ENCODE results near the gene GINS2. TPM values are rescaled to one million over a fixed set of nuclear protein-coding genes. Genes with fewer than 3 reads are reported as not detected.

Gene GINS2
- total and polyA plus RNA-seq, 4 donors, result 1.6 to 3.1 (median 2.4) TPM

DNA sequence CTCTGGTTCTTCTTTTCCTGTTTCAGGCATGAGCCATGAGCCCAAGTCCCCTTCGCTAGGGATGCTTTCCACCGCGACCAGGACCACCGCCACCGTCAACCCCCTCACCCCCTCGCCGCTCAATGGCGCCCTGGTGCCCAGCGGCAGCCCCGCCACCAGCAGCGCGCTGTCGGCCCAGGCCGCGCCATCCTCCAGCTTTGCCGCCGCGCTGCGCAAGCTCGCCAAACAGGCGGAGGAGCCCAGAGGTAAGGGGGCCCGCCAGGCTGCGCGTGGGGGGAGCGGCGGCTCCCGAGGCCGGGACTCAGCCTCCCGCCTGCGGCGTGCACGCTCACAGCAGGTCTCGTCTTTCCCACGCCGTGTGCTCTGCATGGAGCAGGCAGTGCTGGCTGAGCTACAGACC lies 54.9 kb downstream of the GINS2 start:
- TF ChIP-seq, protein P1, sequence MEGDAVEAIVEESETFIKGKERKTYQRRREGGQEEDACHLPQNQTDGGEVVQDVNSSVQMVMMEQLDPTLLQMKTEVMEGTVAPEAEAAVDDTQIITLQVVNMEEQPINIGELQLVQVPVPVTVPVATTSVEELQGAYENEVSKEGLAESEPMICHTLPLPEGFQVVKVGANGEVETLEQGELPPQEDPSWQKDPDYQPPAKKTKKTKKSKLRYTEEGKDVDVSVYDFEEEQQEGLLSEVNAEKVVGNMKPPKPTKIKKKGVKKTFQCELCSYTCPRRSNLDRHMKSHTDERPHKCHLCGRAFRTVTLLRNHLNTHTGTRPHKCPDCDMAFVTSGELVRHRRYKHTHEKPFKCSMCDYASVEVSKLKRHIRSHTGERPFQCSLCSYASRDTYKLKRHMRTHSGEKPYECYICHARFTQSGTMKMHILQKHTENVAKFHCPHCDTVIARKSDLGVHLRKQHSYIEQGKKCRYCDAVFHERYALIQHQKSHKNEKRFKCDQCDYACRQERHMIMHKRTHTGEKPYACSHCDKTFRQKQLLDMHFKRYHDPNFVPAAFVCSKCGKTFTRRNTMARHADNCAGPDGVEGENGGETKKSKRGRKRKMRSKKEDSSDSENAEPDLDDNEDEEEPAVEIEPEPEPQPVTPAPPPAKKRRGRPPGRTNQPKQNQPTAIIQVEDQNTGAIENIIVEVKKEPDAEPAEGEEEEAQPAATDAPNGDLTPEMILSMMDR (IDR thresholded peaks at IDR 0.05; ENCODE audit: control extremely low read depth, extremely low read depth), result no peak
- Histone ChIP-seq H3K9me3 (ENCODE audit: control insufficient read depth in 4 of 4, insufficient read depth in 3 of 4, low read length in 3 of 4) (peaks cover 0 to 8% (median 0%) of the 10 kb centered on the region in 4 donors), H3K27ac (ENCODE audit: low read depth in 1 of 2, low read length in 1 of 2) (no peak overlapping the region), H3K36me3 (ENCODE audit: control insufficient read depth in 4 of 4, insufficient read depth in 4 of 4, low read length in 4 of 4) (peaks cover 0 to 34% (median 4%) of the 10 kb centered on the region in 4 donors), H3K4me3 (no peak overlapping the region), H3K4me1 (ENCODE audit: control insufficient read depth in 5 of 5, insufficient read depth in 5 of 5, low read length in 5 of 5) (peaks cover 0 to 16% (median 6%) of the 10 kb centered on the region in 5 donors), H3K27me3 (ENCODE audit: control insufficient read depth in 3 of 3, insufficient read depth in 3 of 3, low read length in 2 of 3) (no peaks in the 10 kb centered on the region), H3K9ac (ENCODE audit: insufficient read depth in 1 of 2, low read length in 2 of 2) (no peak overlapping the region)
- ATAC-seq (ENCODE audit: insufficient read depth, low FRiP score), result no peak
- DNase-seq, result no peak
- 93 to 94% methylated on average over 35 of the region's 35 CpGs for WGBS, 2 donors

- Histone ChIP-seq H3K27ac (ENCODE audit: low read depth in 1 of 2, low read length in 1 of 2) (no peak overlapping the region), H3K9me3 (ENCODE audit: control insufficient read depth in 4 of 4, insufficient read depth in 3 of 4, low read length in 3 of 4) (peaks cover 0 to 8% (median 0%) of the 10 kb centered on the region in 4 donors), H3K9ac (ENCODE audit: insufficient read depth in 1 of 2, low read length in 2 of 2) (no peak overlapping the region), H3K4me3 (no peak overlapping the region), H3K4me1 (ENCODE audit: control insufficient read depth in 5 of 5, insufficient read depth in 5 of 5, low read length in 5 of 5) (peaks cover 0 to 16% (median 6%) of the 10 kb centered on the region in 5 donors), H3K27me3 (ENCODE audit: control insufficient read depth in 3 of 3, insufficient read depth in 3 of 3, low read length in 2 of 3) (no peaks in the 10 kb centered on the region), H3K36me3 (ENCODE audit: control insufficient read depth in 4 of 4, insufficient read depth in 4 of 4, low read length in 4 of 4) (peaks cover 0 to 34% (median 4%) of the 10 kb centered on the region in 4 donors)
- no peak for DNase-seq
- ATAC-seq (ENCODE audit: insufficient read depth, low FRiP score), result no peak
- TF ChIP-seq, protein P1 (IDR thresholded peaks at IDR 0.05; ENCODE audit: control extremely low read depth, extremely low read depth), result no peak
- 94 to 97% methylated on average over 15 of the region's 15 CpGs for WGBS, 2 donors
Observed at GRCh38 chr16:85633438-85633743, 55.4 kb downstream of the GINS2 start.

DNA sequence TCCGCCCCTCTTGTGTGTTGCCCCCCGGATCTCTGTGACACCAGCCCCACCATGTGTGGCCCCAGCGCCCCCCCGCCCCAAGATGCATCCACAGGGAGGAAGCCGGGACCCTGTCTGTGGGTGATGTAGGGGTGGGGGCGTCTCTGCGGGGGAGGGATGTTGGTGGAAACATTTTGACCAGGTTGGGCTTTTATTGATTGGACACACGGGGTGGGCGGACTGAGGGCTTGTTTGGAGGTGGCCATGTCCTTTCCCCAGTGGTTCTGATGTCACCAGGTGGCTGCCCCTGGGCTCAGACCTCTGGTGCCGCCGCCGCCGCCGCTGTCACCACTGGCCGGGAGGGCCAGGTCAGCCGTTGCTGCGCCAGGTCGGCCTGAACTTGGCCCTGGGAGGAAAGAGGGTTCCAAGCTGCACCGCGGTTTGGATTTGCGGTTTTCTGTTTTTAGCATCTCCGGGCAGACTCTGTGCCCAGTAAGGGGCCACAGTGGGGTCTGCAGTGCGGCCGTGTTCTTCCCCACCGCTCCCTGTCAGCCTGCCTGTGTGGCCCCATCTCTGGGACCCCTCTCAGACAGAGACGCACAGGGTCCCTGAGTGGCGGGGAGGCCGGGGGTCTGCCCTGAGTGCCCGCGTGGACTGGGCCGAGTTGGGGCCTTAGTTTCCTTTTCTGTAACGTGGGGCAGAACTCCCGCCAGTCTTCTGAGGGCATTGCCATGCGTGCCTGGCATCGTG lies 55.9 kb downstream of the GINS2 start:
- WGBS, 2 donors, result 90 to 92% methylated on average over 35 of the region's 35 CpGs
- H3K4me3 ChIP-seq, result no peak overlapping the region
- H3K9ac ChIP-seq (ENCODE audit: insufficient read depth in 1 of 2, low read length in 2 of 2), result no peak overlapping the region
- ATAC-seq (ENCODE audit: insufficient read depth, low FRiP score) (no peak), DNase-seq (no peak)
- H3K9me3 ChIP-seq (ENCODE audit: control insufficient read depth in 4 of 4, insufficient read depth in 3 of 4, low read length in 3 of 4), result peaks cover 0 to 8% (median 0%) of the 10 kb centered on the region in 4 donors
- H3K36me3 ChIP-seq (ENCODE audit: control insufficient read depth in 4 of 4, insufficient read depth in 4 of 4, low read length in 4 of 4), result peaks cover 0 to 33% (median 4%) of the 10 kb centered on the region in 4 donors
- peaks cover 0 to 18% (median 6%) of the 10 kb centered on the region in 5 donors for H3K4me1 ChIP-seq (ENCODE audit: control insufficient read depth in 5 of 5, insufficient read depth in 5 of 5, low read length in 5 of 5)
- TF ChIP-seq, protein P1 (IDR thresholded peaks at IDR 0.05; ENCODE audit: control extremely low read depth, extremely low read depth), result no peak
- H3K27me3 ChIP-seq (ENCODE audit: control insufficient read depth in 3 of 3, insufficient read depth in 3 of 3, low read length in 2 of 3), result no peaks in the 10 kb centered on the region
- H3K27ac ChIP-seq (ENCODE audit: low read depth in 1 of 2, low read length in 1 of 2), result no peak overlapping the region
